ENCODE measurements around the gene CDK19. TPM values are rescaled to one million over a fixed set of nuclear protein-coding genes. Genes with fewer than 3 reads are reported as not detected.

CDK19 gene
- total and polyA plus RNA-seq, 9 of the 15 experiments (the other 6 are each of a cell fraction or from before 2014, with no cell fraction given) = 3.8 to 15.2 (median 7.4) TPM

- no peak for TF ChIP-seq SMARCC2 (IDR thresholded peaks at IDR 0.05; ENCODE audit: low read depth)
- TF ChIP-seq SMARCA4 (IDR thresholded peaks at IDR 0.05) = peak; percentile 32; the same call in 1 of the 2 replicates
- TF ChIP-seq ZNF668 (CRISPR knock-in tag; IDR thresholded peaks at IDR 0.05) = no peak
- TF ChIP-seq, protein P1, sequence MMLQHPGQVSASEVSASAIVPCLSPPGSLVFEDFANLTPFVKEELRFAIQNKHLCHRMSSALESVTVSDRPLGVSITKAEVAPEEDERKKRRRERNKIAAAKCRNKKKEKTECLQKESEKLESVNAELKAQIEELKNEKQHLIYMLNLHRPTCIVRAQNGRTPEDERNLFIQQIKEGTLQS (IDR thresholded peaks at IDR 0.05) = no peak
- TF ChIP-seq, protein P1 (CRISPR knock-in tag; conservative IDR thresholded peaks at IDR 0.05) = no peak
- TF ChIP-seq NFYB (IDR thresholded peaks at IDR 0.05; ENCODE audit: extremely low read depth, insufficient read length) = no peak
- TF ChIP-seq SIX5 (IDR thresholded peaks at IDR 0.05; ENCODE audit: borderline replicate concordance in 1 of 2, insufficient read depth in 1 of 2, low read depth in 1 of 2, low read length in 2 of 2) = no peak
- TF ChIP-seq NR2C1 (IDR thresholded peaks at IDR 0.05) = no peak
- no peak for TF ChIP-seq NR2C1 (tag; IDR thresholded peaks at IDR 0.05)
- no peak for TF ChIP-seq PPARD (CRISPR knock-in tag; IDR thresholded peaks at IDR 0.05)
- no peak for TF ChIP-seq NEUROD1 (IDR thresholded peaks at IDR 0.05; ENCODE audit: borderline replicate concordance, low read depth, low read length, partially characterized antibody)
- TF ChIP-seq ZNF253 (CRISPR knock-in tag; conservative IDR thresholded peaks at IDR 0.05) = no peak
- no peak for TF ChIP-seq CREB3L1 (IDR thresholded peaks at IDR 0.05; ENCODE audit: borderline replicate concordance, low read depth)
- peak; percentile 60 for TF ChIP-seq FOSL1 (tag; conservative IDR thresholded peaks at IDR 0.05)
- TF ChIP-seq CTBP1 (IDR thresholded peaks at IDR 0.05; ENCODE audit: borderline replicate concordance) = no peak
- no peak for TF ChIP-seq ZFP30 (CRISPR knock-in tag; IDR thresholded peaks at IDR 0.05; ENCODE audit: borderline replicate concordance)
- TF ChIP-seq, protein P2, sequence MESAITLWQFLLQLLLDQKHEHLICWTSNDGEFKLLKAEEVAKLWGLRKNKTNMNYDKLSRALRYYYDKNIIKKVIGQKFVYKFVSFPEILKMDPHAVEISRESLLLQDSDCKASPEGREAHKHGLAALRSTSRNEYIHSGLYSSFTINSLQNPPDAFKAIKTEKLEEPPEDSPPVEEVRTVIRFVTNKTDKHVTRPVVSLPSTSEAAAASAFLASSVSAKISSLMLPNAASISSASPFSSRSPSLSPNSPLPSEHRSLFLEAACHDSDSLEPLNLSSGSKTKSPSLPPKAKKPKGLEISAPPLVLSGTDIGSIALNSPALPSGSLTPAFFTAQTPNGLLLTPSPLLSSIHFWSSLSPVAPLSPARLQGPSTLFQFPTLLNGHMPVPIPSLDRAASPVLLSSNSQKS (CRISPR knock-in tag; IDR thresholded peaks at IDR 0.05) = no peak
- no peak for TF ChIP-seq ZNF398 (CRISPR knock-in tag; IDR thresholded peaks at IDR 0.05)
These were observed 189.4 kb downstream of the CDK19 start (continued) for GRCh38 chr6:110625883-110626282.

All from K562 (cell line).